Mesenchymal stem cell (in vitro differentiated cells and primary cell): ENCODE measurements around the gene GPC1.
A peak's percentile ranks its signal among the peaks of the same experiment; 100 is the strongest.

Experiments used
- DNase-seq: peaks from one replicate; pipeline ENCODE4 v3.0.0-alpha.2; 2013
- H2AFZ ChIP-seq: one replicate; pipeline ENCODE4 v1.6.1; 2013; ENCODE audit warnings: low read depth, mild to moderate bottlenecking, control low read depth, inconsistent platforms, low read length, moderate library complexity
- H2AK5ac ChIP-seq: 2 replicates; pipeline ENCODE4 v1.6.1; 2013; ENCODE audit warnings: low read length, moderate library complexity, mild to moderate bottlenecking, inconsistent platforms; ENCODE audit not compliant: severe bottlenecking
- H2BK120ac ChIP-seq: one replicate; pipeline ENCODE4 v1.6.1; 2013; ENCODE audit warnings: low read depth, mild to moderate bottlenecking, inconsistent platforms, low read length, moderate library complexity
- H2BK12ac ChIP-seq, 2 experiments: one replicate each; pipeline ENCODE4 v1.6.1; 2013; ENCODE audit warnings: inconsistent platforms in 2 of 2, low read length in 2 of 2, mild to moderate bottlenecking in 2 of 2, moderate library complexity in 2 of 2, control low read depth in 1 of 2
- H2BK15ac ChIP-seq: one replicate; pipeline ENCODE4 v1.6.1; 2013; ENCODE audit warnings: mild to moderate bottlenecking, low read depth, inconsistent platforms; ENCODE audit not compliant: poor library complexity, severe bottlenecking
- H2BK5ac ChIP-seq: 2 replicates; pipeline ENCODE4 v1.6.1; 2013; ENCODE audit warnings: low read depth, mild to moderate bottlenecking, low read length, control low read depth, inconsistent platforms; ENCODE audit not compliant: poor library complexity, severe bottlenecking
- H3K14ac ChIP-seq, 2 experiments: one replicate each; pipeline ENCODE4 v1.6.1; 2013; ENCODE audit warnings: inconsistent platforms in 2 of 2, low read length in 2 of 2, control low read depth in 1 of 2, mild to moderate bottlenecking in 1 of 2, moderate library complexity in 1 of 2
- H3K18ac ChIP-seq, 2 experiments: one replicate each; pipeline ENCODE4 v1.6.1; 2013; ENCODE audit warnings: inconsistent platforms in 2 of 2, low read length in 2 of 2, control low read depth in 1 of 2, low read depth in 1 of 2, mild to moderate bottlenecking in 1 of 2
- H3K23ac ChIP-seq, 2 experiments: one replicate each; pipeline ENCODE4 v1.6.1; 2013; ENCODE audit warnings: inconsistent platforms in 2 of 2, low read length in 2 of 2, mild to moderate bottlenecking in 2 of 2, moderate library complexity in 2 of 2, control low read depth in 1 of 2
- H3K27ac ChIP-seq: 2 replicates; pipeline ENCODE4 v1.5.1; 2013; ENCODE audit warnings: mild to moderate bottlenecking, moderate library complexity, low read length, control low read depth, inconsistent platforms; ENCODE audit not compliant: poor library complexity, severe bottlenecking
- H3K27me3 ChIP-seq, 2 experiments: 2 replicates each; pipeline versions ENCODE4 v1.6.1 to v1.7.0; 2013; ENCODE audit warnings: low read length in 2 of 2, mild to moderate bottlenecking in 2 of 2, moderate library complexity in 2 of 2, control low read depth in 1 of 2, inconsistent platforms in 1 of 2; ENCODE audit not compliant: control insufficient read depth in 1 of 2, insufficient read depth in 1 of 2
- H3K36me3 ChIP-seq, 2 experiments: 2 replicates each; pipeline versions ENCODE4 v1.6.1 to v1.7.0; 2013; ENCODE audit warnings: low read length in 2 of 2, control low read depth in 1 of 2, inconsistent platforms in 1 of 2, low read depth in 1 of 2, mild to moderate bottlenecking in 1 of 2; ENCODE audit not compliant: insufficient read depth in 2 of 2, control insufficient read depth in 1 of 2
- H3K4ac ChIP-seq, 2 experiments: one replicate each; pipeline ENCODE4 v1.6.1; 2013; ENCODE audit warnings: inconsistent platforms in 2 of 2, low read length in 2 of 2, mild to moderate bottlenecking in 2 of 2, moderate library complexity in 2 of 2, control low read depth in 1 of 2, low read depth in 1 of 2
- H3K4me1 ChIP-seq: 2 replicates; pipeline ENCODE4 v1.6.1; 2013; ENCODE audit warnings: low read depth, low read length, control low read depth; ENCODE audit not compliant: control insufficient read depth, insufficient read depth
- H3K4me2 ChIP-seq: 2 replicates; pipeline ENCODE4 v1.6.1; 2013; ENCODE audit warnings: low read length, mild to moderate bottlenecking, inconsistent platforms; ENCODE audit not compliant: poor library complexity, severe bottlenecking
- H3K4me3 ChIP-seq, 2 experiments: 2 replicates each; pipeline versions ENCODE4 v1.5.1 to v1.7.0; 2013; ENCODE audit warnings: low read length in 2 of 2, mild to moderate bottlenecking in 2 of 2, control low read depth in 1 of 2, low read depth in 1 of 2; ENCODE audit not compliant: insufficient read depth in 1 of 2
- H3K79me1 ChIP-seq: replicated peaks from 2 replicates; pipeline ENCODE4 v1.6.1; 2013; ENCODE audit warnings: mild to moderate bottlenecking, control low read depth, low read length, inconsistent platforms; ENCODE audit not compliant: poor library complexity, severe bottlenecking
- H3K9ac ChIP-seq: 2 replicates; pipeline ENCODE4 v1.7.0; 2013; ENCODE audit warnings: mild to moderate bottlenecking, low read length, moderate library complexity
- H3K9me3 ChIP-seq: 2 replicates; pipeline ENCODE4 v1.7.0; 2013; ENCODE audit warnings: mild to moderate bottlenecking, low read length; ENCODE audit not compliant: control insufficient read depth
- H4K8ac ChIP-seq: one replicate; pipeline ENCODE4 v1.6.1; 2013; ENCODE audit warnings: inconsistent platforms, mild to moderate bottlenecking, low read length, moderate library complexity
- H4K91ac ChIP-seq: one replicate; pipeline ENCODE4 v1.6.1; 2013; ENCODE audit warnings: mild to moderate bottlenecking, low read length, inconsistent platforms
- WGBS: methylation state at CpG from one replicate; pipeline ENCODE4 v1.1.7; 2013; ENCODE audit warnings: mixed read lengths; 5-methylcytosine and 5-hydroxymethylcytosine counted together

The GPC1 gene

DNA sequence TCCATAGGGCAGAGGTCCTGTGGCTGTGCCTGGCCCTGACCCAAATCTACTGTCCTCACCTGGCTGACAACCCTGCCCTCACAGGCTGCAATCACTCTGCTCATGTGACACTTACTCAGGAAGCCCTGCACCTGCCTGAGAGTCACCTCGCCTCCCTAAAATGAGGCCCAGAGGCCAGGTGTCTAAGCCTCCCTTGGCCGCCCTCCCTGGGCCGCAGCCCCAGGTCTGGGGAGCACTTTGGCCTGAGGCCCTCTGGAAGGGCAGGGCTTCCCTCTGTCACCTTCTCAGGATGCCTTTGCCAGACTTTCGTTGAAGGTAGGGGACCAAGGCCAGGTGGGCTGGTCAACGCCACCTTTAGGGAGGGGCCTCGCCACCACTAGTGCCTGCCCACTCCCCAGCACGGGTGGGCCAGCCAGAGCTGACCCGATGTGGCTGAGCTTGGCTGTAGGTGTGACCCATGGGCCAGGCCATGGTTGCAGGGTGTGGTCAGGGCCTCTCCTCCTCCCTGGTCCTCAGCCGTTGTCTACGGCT is 6.1 kb upstream of the GPC1 start:
- H3K4ac ChIP-seq, result no peak overlapping the region
- H3K14ac ChIP-seq, result peak overlapping the region in 1 of 2 experiments; percentile 66
- no peak overlapping the region for H2BK5ac ChIP-seq
- H3K9me3 ChIP-seq, result peaks cover 5% of the 10 kb centered on the region
- H2AK5ac ChIP-seq, result no peak overlapping the region
- H3K27me3 ChIP-seq, result peaks cover 0 to 17% of the 10 kb centered on the region in 2 experiments
- H3K4me1 ChIP-seq, result peaks cover 12% of the 10 kb centered on the region
- H3K18ac ChIP-seq, result no peak overlapping the region
- no peak overlapping the region for H2BK15ac ChIP-seq
- H3K79me1 ChIP-seq, result no peaks in the 10 kb centered on the region
- H3K27ac ChIP-seq, result no peak overlapping the region
- H3K4me3 ChIP-seq, result no peak overlapping the region
- no peaks in the 10 kb centered on the region for H3K36me3 ChIP-seq
- no peak overlapping the region for H2BK12ac ChIP-seq
- no peak overlapping the region for H3K23ac ChIP-seq
- no peak overlapping the region for H3K9ac ChIP-seq
- no peak overlapping the region for H4K8ac ChIP-seq
- H4K91ac ChIP-seq, result no peak overlapping the region
- no peak overlapping the region for H2BK120ac ChIP-seq
- H2AFZ ChIP-seq, result no peak overlapping the region
- 86% methylated on average over 10 of the region's 10 CpGs for WGBS
- no peak overlapping the region for H3K4me2 ChIP-seq
- DNase-seq, result no peak

- 92% methylated on average over 14 of the region's 14 CpGs for WGBS
- no peak overlapping the region for H4K8ac ChIP-seq
- no peak overlapping the region for H2BK120ac ChIP-seq
- H2BK5ac ChIP-seq, result no peak overlapping the region
- H3K4me1 ChIP-seq, result peaks cover 18% of the 10 kb centered on the region
- H3K4ac ChIP-seq, result no peak overlapping the region
- H3K14ac ChIP-seq, result no peak overlapping the region
- no peak overlapping the region for H3K18ac ChIP-seq
- no peak overlapping the region for H3K23ac ChIP-seq
- no peak overlapping the region for H2AK5ac ChIP-seq
- H3K79me1 ChIP-seq, result peaks cover 2% of the 10 kb centered on the region
- DNase-seq, result no peak
- no peak overlapping the region for H3K9ac ChIP-seq
- no peaks in the 10 kb centered on the region for H3K36me3 ChIP-seq
- no peak overlapping the region for H4K91ac ChIP-seq
- no peak overlapping the region for H3K27ac ChIP-seq
- peaks cover 0 to 12% of the 10 kb centered on the region in 2 experiments for H3K27me3 ChIP-seq
- H3K4me3 ChIP-seq, result no peak overlapping the region
- no peak overlapping the region for H2BK15ac ChIP-seq
- no peak overlapping the region for H3K4me2 ChIP-seq
- H3K9me3 ChIP-seq, result peaks cover 5% of the 10 kb centered on the region
- no peak overlapping the region for H2AFZ ChIP-seq
- no peak overlapping the region for H2BK12ac ChIP-seq
These were observed 5.5 kb upstream of the GPC1 start for GRCh38 chr2:240429872-240430491.

GRCh38 chr2:240430595-240430994 is 4.9 kb upstream of the GPC1 start:
- no peaks in the 10 kb centered on the region for H3K36me3 ChIP-seq
- no peak overlapping the region for H4K8ac ChIP-seq
- H2AFZ ChIP-seq, result no peak overlapping the region
- H3K79me1 ChIP-seq, result peaks cover 2% of the 10 kb centered on the region
- peaks cover 0 to 12% of the 10 kb centered on the region in 2 experiments for H3K27me3 ChIP-seq
- H2AK5ac ChIP-seq, result no peak overlapping the region
- WGBS, result 58% methylated on average over 2 of the region's 5 CpGs
- no peak overlapping the region for H2BK12ac ChIP-seq
- H2BK15ac ChIP-seq, result no peak overlapping the region
- no peak overlapping the region for H3K4me2 ChIP-seq
- no peak overlapping the region for H3K4ac ChIP-seq
- H3K4me1 ChIP-seq, result peaks cover 18% of the 10 kb centered on the region
- peaks cover 5% of the 10 kb centered on the region for H3K9me3 ChIP-seq
- no peak overlapping the region for H3K14ac ChIP-seq
- H3K23ac ChIP-seq, result no peak overlapping the region
- no peak overlapping the region for H3K4me3 ChIP-seq
- H3K9ac ChIP-seq, result no peak overlapping the region
- H3K27ac ChIP-seq, result no peak overlapping the region
- H2BK5ac ChIP-seq, result no peak overlapping the region
- H2BK120ac ChIP-seq, result no peak overlapping the region
- DNase-seq, result no peak
- no peak overlapping the region for H3K18ac ChIP-seq
- H4K91ac ChIP-seq, result no peak overlapping the region

DNA sequence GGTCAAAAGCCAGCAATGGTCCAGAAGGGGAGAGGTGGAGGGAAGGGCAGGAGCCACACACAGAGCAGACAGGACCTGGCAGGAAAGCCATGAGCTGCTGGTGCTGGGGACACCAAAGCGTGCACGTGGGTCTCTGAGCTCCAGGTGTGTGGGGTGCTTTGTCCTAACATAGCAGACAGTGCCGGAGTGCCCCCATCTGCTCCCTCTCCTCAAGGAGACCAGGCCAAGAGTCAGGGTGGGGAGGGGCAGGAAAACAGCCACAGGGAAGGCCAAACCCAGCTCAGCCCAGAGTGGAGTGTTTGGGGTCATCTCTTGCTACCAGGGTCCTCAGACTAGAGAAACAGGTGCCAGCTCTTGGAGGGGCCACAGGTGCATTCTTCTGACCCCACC is 4.2 kb upstream of the GPC1 start:
- no peak overlapping the region for H2BK5ac ChIP-seq
- H3K14ac ChIP-seq, result no peak overlapping the region
- no peak overlapping the region for H3K4me3 ChIP-seq
- no peaks in the 10 kb centered on the region for H3K9me3 ChIP-seq
- H2BK12ac ChIP-seq, result no peak overlapping the region
- H4K91ac ChIP-seq, result no peak overlapping the region
- H3K9ac ChIP-seq, result no peak overlapping the region
- H2BK15ac ChIP-seq, result no peak overlapping the region
- no peak overlapping the region for H3K4me2 ChIP-seq
- no peak overlapping the region for H2AFZ ChIP-seq
- peaks cover 20% of the 10 kb centered on the region for H3K4me1 ChIP-seq
- no peak overlapping the region for H2AK5ac ChIP-seq
- no peak overlapping the region for H3K4ac ChIP-seq
- no peak overlapping the region for H3K23ac ChIP-seq
- no peaks in the 10 kb centered on the region for H3K36me3 ChIP-seq
- no peak overlapping the region for H2BK120ac ChIP-seq
- no peak overlapping the region for H3K18ac ChIP-seq
- peaks cover 0 to 5% of the 10 kb centered on the region in 2 experiments for H3K27me3 ChIP-seq
- H3K27ac ChIP-seq, result no peak overlapping the region
- peaks cover 2% of the 10 kb centered on the region for H3K79me1 ChIP-seq
- no peak for DNase-seq
- no peak overlapping the region for H4K8ac ChIP-seq
- WGBS, result 83% methylated on average over 3 of the region's 3 CpGs
